ENCODE data around the gene PCK2. TPM values are rescaled to one million over a fixed set of nuclear protein-coding genes. Genes with fewer than 3 reads are reported as not detected.

PCK2 gene
- total and polyA plus RNA-seq, 2 of the 8 experiments (the other 6 are each of a cell fraction or from before 2014, with no cell fraction given), result 81.9 to 115 TPM

- TF ChIP-seq RAD21 (IDR thresholded peaks at IDR 0.05 in 1 of 2, conservative IDR thresholded peaks at IDR 0.05 in 1 of 2; ENCODE audit: low read depth in 2 of 2, low read length in 2 of 2) (peak; percentile 93 to 97), YY1 (IDR thresholded peaks at IDR 0.05; ENCODE audit: low read depth, low read length) (0 out of 2 replicates have a peak, but pooled peaks have one; percentile 11)
Measured at GRCh38 chr14:24058260-24058950, 35.7 kb upstream of the PCK2 start (continued).

Data from H1 (cell line).